Esophagus (tissue), 2 donors: ENCODE measurements around the gene FAM200C. TPM values are rescaled to one million over a fixed set of nuclear protein-coding genes. Genes with fewer than 3 reads are reported as not detected.

Source experiments
- H3K27ac ChIP-seq, 2 donors: one replicate each; pipeline ENCODE4 v1.5.1; 2013; ENCODE audit warnings: low read depth in 2 of 2, mild to moderate bottlenecking in 2 of 2, inconsistent platforms in 1 of 2, low read length in 1 of 2, moderate library complexity in 1 of 2
- H3K27me3 ChIP-seq, 2 donors: one replicate each; pipeline ENCODE4 v1.6.1; 2013; ENCODE audit warnings: low read length in 2 of 2, control low read depth in 1 of 2, mild to moderate bottlenecking in 1 of 2; ENCODE audit not compliant: insufficient read depth in 2 of 2, control insufficient read depth in 1 of 2
- H3K36me3 ChIP-seq, 2 donors: one replicate each; pipeline ENCODE4 v1.6.1; 2013; ENCODE audit warnings: low read length in 1 of 2; ENCODE audit not compliant: control insufficient read depth in 2 of 2, insufficient read depth in 2 of 2
- H3K4me1 ChIP-seq, 2 donors: one replicate each; pipeline ENCODE4 v1.6.1; 2013; ENCODE audit warnings: low read length in 1 of 2; ENCODE audit not compliant: control insufficient read depth in 2 of 2, insufficient read depth in 2 of 2
- H3K4me3 ChIP-seq, 2 donors: one replicate each; pipeline ENCODE4 v1.5.1; 2013; ENCODE audit warnings: low read length in 2 of 2, mild to moderate bottlenecking in 2 of 2, low read depth in 1 of 2, moderate library complexity in 1 of 2
- H3K9me3 ChIP-seq, 2 donors: one replicate each; pipeline ENCODE4 v1.6.1; 2013; ENCODE audit warnings: mild to moderate bottlenecking in 2 of 2, low read depth in 1 of 2, low read length in 1 of 2, moderate library complexity in 1 of 2; ENCODE audit not compliant: control insufficient read depth in 2 of 2, insufficient read depth in 1 of 2
- WGBS, 2 donors: extraction: QIAGEN DNeasy Blood & Tissue Kit; methylation state at CpG; one replicate each; pipeline ENCODE4 v1.1.7; 2013; 5-methylcytosine and 5-hydroxymethylcytosine counted together
- polyA plus RNA-seq, 2 donors: library from polyadenylated mRNA; stranded (reverse); fragments of 200-250 nt; gene quantifications; one replicate each; pipeline ENCODE4 v1.2.3, GENCODE V29; 2013
- donor health status: healthy with polysubstance abuse.
- donor health status: Bipolar disorder and iron deficiency.

FAM200C gene
- polyA plus RNA-seq, 2 donors: 0.93 to 1.9 TPM

DNA sequence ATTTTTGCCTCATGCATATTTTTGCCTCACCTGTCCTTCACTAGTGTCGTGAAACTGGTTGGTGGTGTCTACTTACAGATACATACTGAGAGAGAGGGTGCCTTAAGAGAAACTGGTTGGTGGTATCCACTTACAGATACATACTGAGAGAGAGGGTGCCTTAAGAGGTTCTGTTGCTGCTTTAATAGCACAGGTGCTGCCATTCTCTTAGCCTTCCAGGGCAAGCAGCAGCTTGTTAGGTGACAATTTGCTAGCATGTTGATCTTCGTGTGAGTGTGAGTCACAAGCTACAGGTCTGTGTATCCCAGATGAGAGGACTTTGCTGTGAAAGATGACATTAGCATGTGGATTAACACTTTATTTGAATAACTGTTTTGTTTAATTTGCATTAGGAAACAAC is 23.2 kb upstream of the FAM200C start:
- peak overlapping the region in 1 of 2 donors; percentile 77 for H3K4me3 ChIP-seq
- H3K27ac ChIP-seq: peak overlapping the region; percentile 31 to 66
- peaks cover 0 to 5% of the 10 kb centered on the region in 2 donors for H3K36me3 ChIP-seq
- 26 to 37% methylated on average over 2 of the region's 2 CpGs for WGBS, 2 donors
- H3K4me1 ChIP-seq: no peaks in the 10 kb centered on the region
- no peaks in the 10 kb centered on the region for H3K9me3 ChIP-seq
- no peaks in the 10 kb centered on the region for H3K27me3 ChIP-seq

DNA sequence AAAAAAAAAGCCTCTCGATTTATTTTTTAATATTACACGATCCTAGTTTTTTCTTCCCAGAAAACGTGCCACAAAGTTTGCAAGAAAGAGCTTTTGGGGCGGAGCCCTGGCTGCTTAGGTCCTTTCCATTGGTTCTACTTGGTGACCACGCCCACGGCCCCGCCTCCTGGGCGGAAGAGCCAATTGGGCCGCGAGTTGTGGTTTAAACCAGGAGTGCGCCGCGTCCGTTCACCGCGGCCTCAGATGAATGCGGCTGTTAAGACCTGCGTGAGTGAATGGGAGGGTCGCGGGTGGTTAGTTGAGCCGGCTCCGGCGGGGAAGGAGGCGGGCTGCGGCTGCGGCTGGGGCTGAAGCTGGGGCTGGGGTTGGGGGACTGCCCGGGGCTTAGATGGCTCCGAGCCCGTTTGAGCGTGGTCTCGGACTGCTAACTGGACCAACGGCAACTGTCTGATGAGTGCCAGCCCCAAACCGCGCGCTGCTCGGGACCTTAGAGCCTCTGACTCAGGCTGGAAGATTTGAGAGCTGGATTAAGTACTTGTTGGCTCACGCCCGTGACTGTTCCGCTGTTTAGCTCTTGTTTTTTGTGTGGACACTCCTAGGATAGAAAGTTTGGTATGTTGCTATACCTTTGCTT is 21.9 kb upstream of the FAM200C start, which contains the start of gene PTTG1:
TSS of gene PTTG1 (plus strand) at position 231 of the 634 bp plus-strand sequence. CDS start 458 bp downstream, outside the sequence.
- H3K4me1 ChIP-seq: peaks cover 0 to 2% of the 10 kb centered on the region in 2 donors
- 0 to 1% methylated on average over 39 of the region's 39 CpGs for WGBS, 2 donors

DNA sequence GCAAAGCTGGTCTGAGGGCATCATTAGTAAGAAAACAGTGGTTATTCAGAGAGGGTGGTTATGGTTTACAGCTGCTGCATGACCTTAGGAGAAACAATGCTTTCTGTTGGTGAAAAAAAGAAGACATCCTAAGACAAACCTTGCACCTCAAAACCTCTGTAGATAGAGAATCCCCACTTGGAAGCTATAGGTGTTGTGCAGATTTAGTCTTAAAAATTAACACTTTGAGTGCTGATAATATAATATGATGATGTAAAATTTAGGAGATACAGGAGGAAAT is 20.4 kb upstream of the FAM200C start:
- H3K36me3 ChIP-seq: no peaks in the 10 kb centered on the region
- peaks cover 0 to 2% of the 10 kb centered on the region in 2 donors for H3K4me1 ChIP-seq
- no peaks in the 10 kb centered on the region for H3K9me3 ChIP-seq
- H3K4me3 ChIP-seq: no peak overlapping the region
- no peak overlapping the region for H3K27ac ChIP-seq
- no peaks in the 10 kb centered on the region for H3K27me3 ChIP-seq

More for the DNA sequence above, 21.9 kb upstream of the FAM200C start, which contains the start of gene PTTG1:
- no peaks in the 10 kb centered on the region for H3K27me3 ChIP-seq
- no peaks in the 10 kb centered on the region for H3K9me3 ChIP-seq
- peak within 1 kb of the TSS; percentile 94 for H3K27ac ChIP-seq
- no peaks in the 10 kb centered on the region for H3K36me3 ChIP-seq
- peak within 1 kb of the TSS; percentile 59 to 77 for H3K4me3 ChIP-seq

DNA sequence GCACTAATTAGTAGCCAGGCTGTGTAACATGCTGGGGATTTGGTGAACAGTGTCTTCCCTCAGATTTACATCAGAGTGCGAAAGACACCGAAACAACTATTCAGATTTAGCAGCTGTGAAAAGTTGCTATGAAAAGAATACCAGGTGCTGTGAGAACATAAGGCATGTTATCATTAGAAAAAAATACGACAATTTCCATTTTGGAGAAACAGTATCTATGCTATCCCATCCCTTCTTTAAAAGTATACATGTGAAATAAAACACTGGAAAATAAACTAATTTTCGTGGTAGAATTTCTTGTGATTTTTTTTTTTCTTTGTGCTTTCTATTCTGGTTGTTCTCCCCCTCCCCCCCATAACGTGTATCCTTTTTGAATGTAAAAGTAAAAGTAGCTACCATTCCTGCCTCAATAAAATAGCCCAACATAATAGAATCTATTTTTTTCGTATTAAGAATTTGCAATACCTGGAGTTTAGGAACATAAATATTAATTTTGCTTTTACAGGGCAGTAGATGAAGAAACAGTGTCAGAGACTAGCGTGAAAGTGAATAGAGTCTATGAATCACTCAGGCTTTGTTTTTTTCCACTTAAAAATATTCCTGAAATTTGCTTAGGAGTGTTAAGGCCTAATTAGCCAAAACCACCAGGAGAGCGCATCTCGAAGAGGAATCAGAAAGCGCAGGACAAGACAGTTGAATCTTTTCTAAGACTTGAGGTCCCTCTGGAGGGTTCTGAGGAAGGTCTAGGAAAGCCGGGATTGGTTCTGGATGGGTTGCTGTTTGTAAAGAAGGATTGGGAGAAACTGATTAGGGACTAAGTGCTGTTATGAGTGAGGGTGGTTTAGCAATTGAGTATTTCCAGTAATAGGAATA is 19.8 kb upstream of the FAM200C start:
- no peaks in the 10 kb centered on the region for H3K27me3 ChIP-seq
- peak overlapping the region; percentile 9 to 99 for H3K4me3 ChIP-seq
- peaks cover 0 to 2% of the 10 kb centered on the region in 2 donors for H3K4me1 ChIP-seq
- 36 to 40% methylated on average over 11 of the region's 11 CpGs for WGBS, 2 donors
- H3K36me3 ChIP-seq: no peaks in the 10 kb centered on the region
- H3K27ac ChIP-seq: peak overlapping the region; percentile 89 to 92
- no peaks in the 10 kb centered on the region for H3K9me3 ChIP-seq

DNA sequence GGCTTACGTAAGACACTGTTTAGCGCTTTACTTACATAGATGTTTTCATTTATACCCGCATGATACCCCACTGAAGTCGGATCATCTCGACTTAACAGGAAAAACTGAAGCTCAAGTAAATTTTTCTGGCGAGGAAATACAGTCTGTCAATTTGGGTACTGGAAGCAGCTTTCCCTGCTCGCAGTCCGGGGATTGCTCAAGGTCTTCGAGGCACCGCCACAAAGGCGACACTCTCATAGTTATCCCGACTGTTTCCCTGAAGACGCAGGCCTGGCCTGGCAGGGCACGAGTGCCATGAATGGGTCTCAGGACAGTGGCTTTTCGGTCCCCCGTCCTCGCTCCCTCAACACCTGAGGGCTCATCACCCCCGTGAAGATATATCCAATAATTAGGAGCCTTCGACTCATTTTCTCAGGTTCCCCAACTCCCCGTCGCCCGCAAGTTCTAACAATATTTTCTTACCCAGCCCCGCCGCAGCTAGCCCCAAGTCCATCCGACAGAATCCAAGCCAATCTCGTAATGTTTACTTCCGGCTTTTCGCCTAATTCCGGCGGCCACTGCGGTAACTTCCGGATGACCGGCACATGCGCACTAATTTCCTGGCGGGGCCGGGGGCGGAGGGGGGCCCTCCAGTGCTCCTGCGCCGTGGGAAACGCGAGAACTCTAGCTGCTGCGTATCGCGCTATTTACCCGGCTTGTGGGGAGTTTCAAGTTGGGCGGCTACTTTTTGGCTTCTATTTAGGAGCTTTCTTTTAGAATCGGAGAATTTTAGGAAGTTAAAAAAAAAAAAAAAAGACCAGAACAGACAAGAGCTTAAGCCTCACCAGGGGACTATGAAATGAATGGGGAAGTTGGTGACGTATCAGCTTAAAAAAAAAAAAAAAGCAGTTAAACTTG is 19.0 kb upstream of the FAM200C start, which contains the start of gene SLU7:
TSS of gene SLU7 (minus strand) at position 521 of the 897 bp plus-strand sequence. CDS start 3,787 bp downstream, outside the sequence.
- H3K4me1 ChIP-seq: peaks cover 0 to 2% of the 10 kb centered on the region in 2 donors
- 0 to 1% methylated on average over 48 of the region's 48 CpGs for WGBS, 2 donors

DNA sequence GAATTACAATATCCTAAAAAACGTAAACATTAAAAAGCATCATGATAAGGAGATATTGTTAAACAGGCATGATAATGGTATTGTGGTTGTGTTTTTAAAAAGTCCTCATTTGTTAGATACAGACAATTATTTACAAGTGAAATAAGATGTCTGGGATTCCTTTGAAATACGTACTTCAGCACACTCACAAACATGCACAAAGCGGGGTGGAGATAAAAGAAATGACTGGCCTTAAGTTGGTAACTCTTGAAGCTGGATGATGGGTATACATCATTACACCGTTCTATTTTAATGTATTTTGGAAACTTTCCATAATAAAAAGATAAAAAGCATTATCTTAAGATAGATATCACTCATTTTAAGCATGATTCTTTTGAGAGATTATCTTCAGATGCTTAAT is 1.0 kb downstream of the FAM200C start:
- Histone ChIP-seq H3K4me1 (no peaks in the 10 kb centered on the region), H3K27me3 (no peaks in the 10 kb centered on the region), H3K9me3 (no peaks in the 10 kb centered on the region), H3K27ac (no peak overlapping the region), H3K4me3 (no peak overlapping the region), H3K36me3 (peaks cover under 1 to 4% of the 10 kb centered on the region in 2 donors)
- 37 to 40% methylated on average over 4 of the region's 4 CpGs for WGBS, 2 donors

More for the DNA sequence above, 19.0 kb upstream of the FAM200C start, which contains the start of gene SLU7:
- Histone ChIP-seq H3K27me3 (no peaks in the 10 kb centered on the region), H3K4me3 (peak within 1 kb of the TSS; percentile 90 to 99), H3K9me3 (no peaks in the 10 kb centered on the region), H3K36me3 (no peaks in the 10 kb centered on the region), H3K27ac (peak within 1 kb of the TSS; percentile 89 to 92)

DNA sequence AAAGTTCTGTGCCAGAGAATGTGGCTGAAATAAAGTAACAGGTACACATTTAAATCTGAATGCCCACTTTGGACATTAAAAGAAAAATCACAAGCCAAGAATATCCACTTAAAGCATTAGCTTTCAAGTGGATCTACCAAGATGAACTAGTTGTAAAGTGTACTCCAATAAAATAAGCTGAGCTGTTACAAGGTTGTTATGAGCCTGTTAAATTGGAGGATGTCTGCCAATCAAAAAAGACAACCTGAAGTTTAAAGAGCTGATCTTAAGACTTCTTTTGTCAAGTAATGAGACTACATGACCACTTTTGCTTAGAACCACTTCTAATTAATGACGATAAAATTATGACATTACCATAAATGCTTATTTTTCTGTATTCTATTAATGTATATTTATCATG is 2.4 kb downstream of the FAM200C start:
- Histone ChIP-seq H3K4me1 (no peaks in the 10 kb centered on the region), H3K27me3 (no peaks in the 10 kb centered on the region)
- 97 to 100% methylated on average over 1 of the region's 1 CpG for WGBS, 2 donors

DNA sequence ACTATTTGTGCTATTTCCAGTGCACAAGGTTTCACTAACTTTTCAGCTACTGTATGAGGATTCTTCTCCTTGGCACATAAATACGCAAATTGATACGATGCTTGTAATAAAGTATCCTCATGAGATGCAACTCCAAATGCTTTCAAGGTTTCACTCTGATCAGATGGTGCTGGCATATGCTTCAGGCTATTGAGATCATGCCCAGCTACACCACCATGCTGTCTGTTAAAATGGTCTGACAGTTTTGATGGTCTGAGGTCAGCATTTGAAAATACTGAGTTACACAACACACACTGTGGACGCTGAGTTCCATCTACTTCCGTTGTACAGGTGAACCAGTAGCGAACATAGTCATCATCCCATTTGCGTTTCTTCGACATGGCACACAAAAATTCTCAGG is 4.7 kb downstream of the FAM200C start:
- Histone ChIP-seq H3K9me3 (no peaks in the 10 kb centered on the region), H3K4me1 (no peaks in the 10 kb centered on the region), H3K36me3 (no peaks in the 10 kb centered on the region), H3K4me3 (no peak overlapping the region), H3K27ac (no peak overlapping the region), H3K27me3 (no peaks in the 10 kb centered on the region)
- WGBS, 2 donors: 94% methylated on average over 7 of the region's 7 CpGs

More for the DNA sequence above, 2.4 kb downstream of the FAM200C start:
- H3K36me3 ChIP-seq: no peaks in the 10 kb centered on the region
- no peak overlapping the region for H3K4me3 ChIP-seq
- no peak overlapping the region for H3K27ac ChIP-seq
- H3K9me3 ChIP-seq: no peaks in the 10 kb centered on the region
